DOHH2 (cell line): ENCODE results near the gene HYDIN.

Experiments
- H3F3A ChIP-seq: fragments of 200-600 bp; sonication (generic), shearing (Covaris generic); 2 replicates; pipeline ENCODE4 v1.6.0; 2016; ENCODE audit warnings: antibody characterized with exemption, mild to moderate bottlenecking; ENCODE audit not compliant: control insufficient read depth, insufficient read depth
- H3K27ac ChIP-seq: fragments of 200-600 bp; sonication (generic); 2 replicates; pipeline ENCODE4 v1.5.1; 2014; ENCODE audit warnings: low read depth, mild to moderate bottlenecking, low read length, moderate library complexity
- H3K27me3 ChIP-seq: fragments of 200-600 bp; sonication (generic); 2 replicates; pipeline ENCODE4 v1.6.1; 2014; ENCODE audit warnings: mild to moderate bottlenecking, low read length, mixed read lengths; ENCODE audit not compliant: control insufficient read depth
- H3K36me3 ChIP-seq: fragments of 200-600 bp; sonication (generic); 2 replicates; pipeline ENCODE4 v1.6.1; 2014; ENCODE audit warnings: mild to moderate bottlenecking, low read length, moderate library complexity, mixed read lengths; ENCODE audit not compliant: control insufficient read depth
- H3K4me1 ChIP-seq: fragments of 200-600 bp; sonication (generic); 2 replicates; pipeline ENCODE4 v1.6.1; 2014; ENCODE audit warnings: mild to moderate bottlenecking, low read length, mixed read lengths; ENCODE audit not compliant: control insufficient read depth
- H3K4me2 ChIP-seq: fragments of 200-600 bp; sonication (generic); 2 replicates; pipeline ENCODE4 v1.6.0; 2014; ENCODE audit warnings: mild to moderate bottlenecking, low read length, moderate library complexity
- H3K4me3 ChIP-seq: fragments of 200-600 bp; sonication (generic); 2 replicates; pipeline ENCODE4 v1.5.1; 2014; ENCODE audit warnings: mild to moderate bottlenecking, low read length, mixed read lengths
- H3K79me2 ChIP-seq: fragments of 200-600 bp; sonication (generic); 2 replicates; pipeline ENCODE4 v1.6.1; 2014; ENCODE audit warnings: mild to moderate bottlenecking, low read length, mixed read lengths; ENCODE audit not compliant: control insufficient read depth
- H3K9me2 ChIP-seq: fragments of 200-600 bp; sonication (generic); replicated peaks from 2 replicates; pipeline ENCODE4 v1.6.1; 2014; ENCODE audit warnings: mild to moderate bottlenecking, low read length, mixed read lengths; ENCODE audit not compliant: control insufficient read depth
- H3K9me3 ChIP-seq: fragments of 200-600 bp; sonication (generic); 2 replicates; pipeline ENCODE4 v1.6.1; 2014; ENCODE audit warnings: antibody characterized with exemption, low read length, mixed read lengths; ENCODE audit not compliant: control insufficient read depth, insufficient read depth
- H4K20me1 ChIP-seq: fragments of 200-600 bp; sonication (generic); 2 replicates; pipeline ENCODE4 v1.6.0; 2014; ENCODE audit warnings: low read depth, mild to moderate bottlenecking, antibody characterized with exemption, low read length, moderate library complexity; ENCODE audit not compliant: control insufficient read depth, insufficient read depth
- CTCF ChIP-seq: fragments of 200-600 bp; sonication (generic); IDR thresholded peaks from one replicate; pipeline ENCODE4 v1.5.1; 2014; ENCODE audit warnings: antibody characterized with exemption, mild to moderate bottlenecking, low read depth, low read length; ENCODE audit not compliant: poor library complexity, severe bottlenecking
- EZH2phosphoT487 ChIP-seq: fragments of 200-600 bp; sonication (generic); IDR thresholded peaks from 2 replicates; pipeline ENCODE4 v1.6.1; 2017; ENCODE audit warnings: borderline replicate concordance, mild to moderate bottlenecking, antibody characterized with exemption, low read length, moderate library complexity, mixed read lengths

Gene HYDIN

GRCh38 chr16:70775399-70775798 is 455.1 kb downstream of the HYDIN start:
- H3F3A ChIP-seq, result peaks cover 2% of the 10 kb centered on the region; the same call in 1 of the 2 replicates
- no peak overlapping the region for H3K4me2 ChIP-seq
- H3K27ac ChIP-seq, result no peak overlapping the region
- H4K20me1 ChIP-seq, result no peaks in the 10 kb centered on the region
- H3K9me2 ChIP-seq, result no peaks in the 10 kb centered on the region
- TF ChIP-seq EZH2phosphoT487, result no peak
- no peak for TF ChIP-seq CTCF
- peaks cover 46% of the 10 kb centered on the region for H3K36me3 ChIP-seq
- no peaks in the 10 kb centered on the region for H3K4me1 ChIP-seq
- no peaks in the 10 kb centered on the region for H3K27me3 ChIP-seq
- no peak overlapping the region for H3K4me3 ChIP-seq
- no peaks in the 10 kb centered on the region for H3K9me3 ChIP-seq
- no peaks in the 10 kb centered on the region for H3K79me2 ChIP-seq

GRCh38 chr16:70774261-70774660 is 456.3 kb downstream of the HYDIN start:
- no peak overlapping the region for H3K4me2 ChIP-seq
- H3K9me3 ChIP-seq, result no peaks in the 10 kb centered on the region
- no peaks in the 10 kb centered on the region for H4K20me1 ChIP-seq
- H3K9me2 ChIP-seq, result no peaks in the 10 kb centered on the region
- peaks cover 37% of the 10 kb centered on the region for H3K36me3 ChIP-seq
- no peaks in the 10 kb centered on the region for H3K4me1 ChIP-seq
- H3K4me3 ChIP-seq, result no peak overlapping the region
- TF ChIP-seq CTCF (no peak), EZH2phosphoT487 (no peak)
- H3F3A ChIP-seq, result peaks cover 2% of the 10 kb centered on the region; the same call in 1 of the 2 replicates
- H3K27me3 ChIP-seq, result no peaks in the 10 kb centered on the region
- no peaks in the 10 kb centered on the region for H3K79me2 ChIP-seq
- no peak overlapping the region for H3K27ac ChIP-seq

GRCh38 chr16:70772493-70772892 is 458.0 kb downstream of the HYDIN start:
- peaks cover 29% of the 10 kb centered on the region for H3K36me3 ChIP-seq
- H3K4me2 ChIP-seq, result no peak overlapping the region
- no peaks in the 10 kb centered on the region for H4K20me1 ChIP-seq
- TF ChIP-seq EZH2phosphoT487, result no peak
- no peak for TF ChIP-seq CTCF
- H3K4me1 ChIP-seq, result no peaks in the 10 kb centered on the region
- H3K27me3 ChIP-seq, result no peaks in the 10 kb centered on the region
- no peaks in the 10 kb centered on the region for H3K9me2 ChIP-seq
- H3F3A ChIP-seq, result peaks cover 2% of the 10 kb centered on the region; the same call in 1 of the 2 replicates
- no peaks in the 10 kb centered on the region for H3K79me2 ChIP-seq
- no peak overlapping the region for H3K4me3 ChIP-seq
- no peak overlapping the region for H3K27ac ChIP-seq
- H3K9me3 ChIP-seq, result no peaks in the 10 kb centered on the region
